ENCODE results near the gene KCNJ10.

The KCNJ10 gene

DNA sequence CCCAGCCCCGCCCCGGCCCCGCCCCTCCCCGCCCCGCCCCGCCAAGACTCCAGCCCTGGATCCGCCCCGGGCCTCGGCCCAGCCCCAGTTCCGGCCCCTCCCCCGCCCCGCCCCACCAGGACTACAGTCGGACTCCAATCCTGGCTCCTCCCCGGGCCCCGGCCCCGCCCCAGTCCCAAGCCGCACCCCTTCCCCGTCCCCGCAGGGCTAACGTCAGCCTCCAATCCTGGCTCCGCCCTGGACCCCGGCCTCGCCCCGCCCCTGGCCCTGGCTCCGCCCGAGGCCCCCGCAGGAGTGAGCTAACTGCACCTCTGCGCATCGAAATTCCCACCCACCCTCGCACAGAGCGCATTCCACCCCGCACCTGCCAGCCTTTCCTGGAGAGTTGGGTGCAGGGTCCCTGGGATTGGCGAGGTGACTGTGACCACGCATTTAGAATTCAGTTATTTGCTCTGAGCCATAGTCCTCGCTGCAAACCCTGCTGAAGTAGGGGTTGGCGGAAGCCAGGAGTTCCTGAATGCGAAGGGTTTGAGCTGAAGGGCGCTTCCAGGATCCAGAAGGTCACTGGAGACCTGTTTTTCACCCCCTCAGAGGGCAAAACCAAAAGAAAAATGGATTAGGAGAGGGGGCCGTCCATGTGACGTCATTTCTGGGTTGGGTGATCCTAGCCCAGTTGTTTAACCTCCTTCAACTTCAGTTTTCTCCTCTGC, 29.0 kb upstream of the KCNJ10 start:
- DNase-seq, result peak; percentile 97

GRCh38 chr1:160097911-160098851, 28.2 kb upstream of the KCNJ10 start, which contains the start of gene IGSF8:
Gene IGSF8 (minus strand): TSS chr1:160098619. CDS start chr1:160098472, 147 bp downstream.
- peak; percentile 96 for DNase-seq

- DNase-seq, result no peak
These were observed 27.4 kb upstream of the KCNJ10 start for GRCh38 chr1:160097151-160097910.

DNA sequence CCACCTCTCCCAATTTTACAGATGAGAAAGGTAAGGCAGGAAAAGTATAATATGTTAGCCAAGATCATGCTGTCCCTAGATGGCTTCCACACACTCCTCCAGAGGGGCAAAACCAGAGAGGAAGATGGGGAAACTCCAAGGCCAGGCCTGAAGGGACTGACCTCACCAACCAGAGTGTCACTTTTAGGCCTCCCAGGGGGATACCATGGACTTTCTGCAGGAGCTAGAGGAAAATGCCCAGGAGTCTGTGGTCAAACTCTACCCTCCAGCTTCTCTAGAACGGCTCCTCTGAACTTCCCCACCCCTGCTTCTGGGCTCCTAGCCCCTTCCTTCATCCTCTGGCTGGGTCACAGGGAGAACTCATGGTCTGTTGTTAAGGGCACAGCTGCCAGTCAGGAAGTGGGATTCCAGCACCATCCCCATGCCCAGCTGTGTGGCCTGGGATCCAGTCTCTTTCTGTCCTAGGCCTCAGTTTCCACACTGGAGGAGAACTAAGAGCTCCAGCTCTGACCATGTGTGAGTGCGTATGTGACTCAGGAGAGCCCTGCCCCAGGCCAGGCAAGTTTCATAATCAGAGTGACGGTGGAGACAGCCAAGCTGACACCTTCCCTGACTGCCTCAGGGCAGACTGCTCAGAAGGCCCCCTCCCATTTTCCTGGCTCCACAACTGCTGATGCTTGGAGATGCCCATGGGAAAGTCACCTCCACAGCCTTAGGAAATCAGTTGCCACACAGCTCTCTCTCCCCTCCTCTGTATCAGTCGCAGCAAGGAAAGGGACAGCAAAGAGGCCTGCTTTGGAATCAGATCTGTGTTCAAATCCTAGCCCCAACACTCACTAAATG, 26.5 kb upstream of the KCNJ10 start:
- DNase-seq, result no peak

- DNase-seq, result no peak
These were observed 25.6 kb upstream of the KCNJ10 start for GRCh38 chr1:160095382-160096105.

DNA sequence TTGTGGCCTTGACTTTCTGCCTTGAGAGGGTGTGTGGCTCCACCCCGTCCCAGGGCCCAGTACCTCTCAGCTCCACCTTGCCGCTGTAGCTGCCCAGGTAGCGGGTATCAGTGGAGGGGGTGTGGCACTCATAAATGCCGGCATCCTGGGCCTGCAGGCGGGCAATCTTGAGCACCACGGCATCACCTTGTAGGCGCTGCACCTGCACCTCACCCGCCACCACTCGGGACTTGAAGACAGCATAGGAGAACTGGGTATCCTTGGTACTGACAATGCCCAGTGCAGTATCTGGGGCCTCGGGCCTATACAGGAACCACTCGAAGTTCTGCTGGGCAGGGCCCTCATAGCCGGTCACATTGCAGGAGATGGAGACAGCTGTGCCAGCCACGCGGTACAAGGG, 24.8 kb upstream of the KCNJ10 start:
- DNase-seq, result no peak

GRCh38 chr1:160094291-160094625, 24.3 kb upstream of the KCNJ10 start:
- DNase-seq, result no peak

DNA sequence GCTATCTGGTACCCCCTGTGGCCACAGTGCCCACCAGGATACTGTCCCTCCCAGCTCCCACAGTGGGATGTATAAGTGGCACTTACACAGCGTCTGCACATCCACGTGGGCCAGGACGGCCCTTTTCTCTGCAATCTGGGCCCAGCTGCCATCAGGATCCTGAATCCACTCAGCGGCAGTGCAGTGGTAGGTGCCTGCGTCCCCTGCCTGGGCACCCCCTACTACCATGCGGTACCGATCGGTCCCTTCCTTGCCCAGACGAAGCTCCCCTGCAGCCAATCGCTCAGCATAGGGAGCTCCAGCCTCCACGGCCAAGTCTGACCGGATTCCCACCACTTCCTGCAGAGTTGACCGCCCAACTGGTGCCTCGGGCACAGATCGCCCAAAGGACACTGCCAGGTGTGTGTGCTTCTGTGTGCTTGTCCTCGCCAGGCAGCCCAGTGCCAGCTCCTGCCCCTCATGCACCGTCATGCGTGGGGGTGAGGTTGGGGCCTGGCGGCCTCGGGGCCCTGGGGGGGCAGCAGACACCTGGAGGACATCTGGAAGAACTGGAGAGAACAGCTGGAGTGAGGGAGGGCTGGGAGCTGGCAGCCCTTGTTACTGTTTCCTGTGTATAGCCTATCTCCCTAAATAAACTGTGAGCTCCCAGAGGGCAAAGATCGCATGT, 23.8 kb upstream of the KCNJ10 start:
- no peak for DNase-seq

DNA sequence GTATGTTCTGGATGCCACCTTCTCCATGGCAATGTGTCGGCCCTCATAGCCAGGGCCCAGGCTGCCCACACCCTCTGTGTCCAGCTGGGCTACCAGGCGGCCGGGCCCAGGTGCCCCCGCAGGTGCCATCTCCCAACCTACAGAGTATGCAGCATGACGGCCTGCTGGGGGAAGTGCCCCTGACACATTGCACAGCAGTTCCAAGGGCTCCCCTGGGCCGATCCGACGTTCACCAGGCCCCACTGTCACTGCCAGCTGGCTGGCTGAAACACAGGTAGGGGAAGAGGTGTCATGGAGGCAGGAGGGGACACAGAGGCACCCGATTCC, 23.1 kb upstream of the KCNJ10 start:
- DNase-seq, result no peak

DNA sequence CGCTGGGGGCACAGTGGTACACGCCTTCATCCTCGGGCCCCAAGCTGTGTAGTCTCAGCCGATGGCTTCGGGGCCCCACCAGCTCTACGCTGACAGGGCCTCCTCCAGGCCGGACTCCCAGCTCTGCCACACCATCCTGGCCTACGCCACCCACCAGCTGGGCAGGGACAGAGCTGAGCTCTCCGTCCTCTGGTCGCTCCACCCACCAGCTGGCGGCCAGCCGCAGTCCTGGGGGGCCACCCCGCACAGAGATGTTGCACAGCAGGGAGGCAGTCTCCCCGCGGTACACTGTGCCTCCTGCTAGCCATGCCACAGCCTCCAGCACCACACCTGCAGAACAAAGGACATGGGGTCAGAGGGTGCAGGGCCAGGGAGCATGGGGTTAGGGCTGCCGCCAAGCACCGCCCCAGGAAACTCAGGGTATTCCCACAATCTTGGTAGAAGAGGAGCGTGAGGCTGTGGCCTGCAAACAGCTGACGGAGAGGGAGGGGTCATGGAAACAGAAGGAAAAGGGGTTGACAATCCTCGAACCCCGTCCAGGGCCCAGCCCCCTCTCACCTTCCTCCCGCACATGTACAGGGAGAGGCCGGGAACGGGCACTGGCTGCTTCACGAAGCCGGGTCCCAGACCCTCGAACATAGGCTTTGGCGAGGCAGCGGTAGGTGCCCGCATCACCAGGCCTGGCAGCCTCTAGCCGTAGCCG, 22.6 kb upstream of the KCNJ10 start:
- DNase-seq, result no peak

- no peak for DNase-seq
These were observed 21.8 kb upstream of the KCNJ10 start for GRCh38 chr1:160091666-160092223.

DNA sequence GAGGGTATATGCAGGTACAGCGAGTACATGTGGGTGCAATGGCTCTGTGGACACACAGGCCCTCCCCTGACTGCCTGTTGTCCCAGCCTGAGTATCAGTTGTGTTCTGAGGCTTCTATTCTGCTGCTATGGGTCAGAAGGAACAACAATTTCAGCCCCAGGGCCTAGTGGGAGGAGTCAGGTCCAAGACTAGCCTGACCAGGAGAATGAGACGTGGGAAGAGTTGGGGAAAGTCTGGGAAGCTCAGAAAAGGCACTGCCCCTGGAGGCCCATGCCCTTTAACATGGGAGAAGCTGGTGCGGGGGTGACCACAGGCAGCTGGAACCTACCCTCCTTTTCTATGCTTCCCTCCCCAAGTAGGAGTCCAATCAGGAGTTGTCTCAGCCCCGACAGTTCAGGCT, 20.8 kb upstream of the KCNJ10 start:
- no peak for DNase-seq

DNA sequence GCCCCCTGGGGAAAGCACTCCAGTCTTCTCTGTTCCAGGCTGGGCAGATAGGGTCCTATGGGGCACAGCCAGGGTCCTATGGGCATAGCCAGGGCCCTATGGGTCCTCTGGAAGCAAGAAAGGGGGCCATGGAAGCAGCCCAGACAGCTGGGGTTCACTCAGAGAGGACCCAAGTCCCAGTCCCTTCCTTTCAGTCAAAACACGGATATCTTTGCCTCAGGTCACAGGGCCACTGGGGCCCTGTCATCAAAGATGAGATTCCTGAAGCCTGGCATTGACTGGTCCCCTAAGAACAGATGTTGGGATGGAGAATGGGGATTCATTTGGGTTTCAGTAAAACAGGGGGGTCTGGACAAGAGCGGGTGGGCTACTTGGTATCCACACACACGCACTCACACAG, 19.9 kb upstream of the KCNJ10 start:
- DNase-seq, result no peak

DNA sequence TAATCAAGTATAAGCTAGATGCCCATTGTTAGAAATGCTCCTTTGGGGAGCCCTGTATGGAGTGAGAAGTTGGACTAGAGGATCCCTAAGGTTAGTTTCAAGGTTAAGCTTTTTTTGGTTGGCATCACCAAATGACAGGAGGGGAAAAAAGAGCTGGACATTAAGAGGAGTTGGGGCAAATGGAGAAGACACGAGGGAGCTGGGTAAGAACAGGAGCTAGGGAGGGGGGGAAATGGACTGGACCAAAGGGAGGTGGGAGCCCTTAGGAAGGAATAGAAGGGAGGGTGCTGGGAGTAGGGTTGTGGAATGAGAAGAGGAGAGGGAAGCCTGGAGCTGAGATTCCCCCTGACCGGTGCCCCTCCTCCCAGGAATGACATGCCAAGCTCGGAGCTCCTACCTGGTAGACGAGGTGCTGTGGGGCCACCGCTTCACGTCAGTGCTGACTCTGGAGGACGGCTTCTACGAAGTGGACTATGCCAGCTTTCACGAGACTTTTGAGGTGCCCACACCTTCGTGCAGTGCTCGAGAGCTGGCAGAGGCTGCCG, 17.2 kb upstream of the KCNJ10 start:
- no peak for DNase-seq

DNA sequence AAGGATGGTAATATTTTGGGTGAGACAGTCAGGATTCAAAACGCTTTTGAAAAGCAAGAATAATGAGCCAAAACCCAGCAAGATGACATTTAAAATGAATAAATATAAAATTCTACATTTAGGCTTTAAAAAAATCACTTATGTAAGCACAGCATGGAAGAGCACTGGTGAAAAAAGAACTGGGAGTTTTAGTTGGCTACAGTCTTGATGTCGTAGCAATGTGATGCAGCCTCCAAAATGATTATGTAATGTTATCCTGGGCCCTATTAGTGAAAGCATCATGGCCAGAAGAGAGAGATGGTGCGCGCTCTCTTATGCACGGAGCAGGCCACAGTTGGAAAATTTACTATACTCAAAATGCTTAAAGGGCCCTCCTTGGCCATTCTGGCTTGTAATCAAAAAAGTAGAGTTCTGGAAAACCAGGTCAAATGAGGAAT, 16.5 kb upstream of the KCNJ10 start:
- DNase-seq, result no peak

GRCh38 chr1:160085686-160086455, 15.9 kb upstream of the KCNJ10 start:
- DNase-seq, result peak; percentile 30

DNA sequence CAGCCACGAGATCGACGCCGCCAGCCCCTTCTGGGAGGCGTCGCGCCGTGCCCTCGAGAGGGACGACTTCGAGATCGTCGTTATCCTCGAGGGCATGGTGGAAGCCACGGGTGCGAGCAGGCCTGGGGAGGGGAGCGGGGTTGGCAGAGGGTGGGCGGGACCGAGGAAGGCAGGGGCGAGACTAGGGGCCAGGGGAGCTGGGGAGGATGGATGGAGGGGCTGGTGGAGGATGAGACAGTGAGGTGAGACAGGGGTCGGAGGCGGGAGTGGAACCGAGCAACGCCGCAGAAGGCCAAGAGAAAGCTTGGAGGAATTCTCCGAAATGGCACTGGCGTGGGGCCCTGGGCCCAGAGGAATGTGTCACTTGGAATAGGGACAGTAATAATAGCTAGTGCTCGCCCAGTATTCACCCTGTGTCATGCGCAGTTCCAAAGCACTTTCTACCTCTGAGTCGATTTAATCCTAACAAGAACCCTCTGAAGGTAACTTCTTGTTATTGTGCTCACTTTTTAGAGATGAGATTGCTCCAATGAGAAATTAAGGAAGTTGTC, 14.9 kb upstream of the KCNJ10 start:
- DNase-seq, result no peak

DNA sequence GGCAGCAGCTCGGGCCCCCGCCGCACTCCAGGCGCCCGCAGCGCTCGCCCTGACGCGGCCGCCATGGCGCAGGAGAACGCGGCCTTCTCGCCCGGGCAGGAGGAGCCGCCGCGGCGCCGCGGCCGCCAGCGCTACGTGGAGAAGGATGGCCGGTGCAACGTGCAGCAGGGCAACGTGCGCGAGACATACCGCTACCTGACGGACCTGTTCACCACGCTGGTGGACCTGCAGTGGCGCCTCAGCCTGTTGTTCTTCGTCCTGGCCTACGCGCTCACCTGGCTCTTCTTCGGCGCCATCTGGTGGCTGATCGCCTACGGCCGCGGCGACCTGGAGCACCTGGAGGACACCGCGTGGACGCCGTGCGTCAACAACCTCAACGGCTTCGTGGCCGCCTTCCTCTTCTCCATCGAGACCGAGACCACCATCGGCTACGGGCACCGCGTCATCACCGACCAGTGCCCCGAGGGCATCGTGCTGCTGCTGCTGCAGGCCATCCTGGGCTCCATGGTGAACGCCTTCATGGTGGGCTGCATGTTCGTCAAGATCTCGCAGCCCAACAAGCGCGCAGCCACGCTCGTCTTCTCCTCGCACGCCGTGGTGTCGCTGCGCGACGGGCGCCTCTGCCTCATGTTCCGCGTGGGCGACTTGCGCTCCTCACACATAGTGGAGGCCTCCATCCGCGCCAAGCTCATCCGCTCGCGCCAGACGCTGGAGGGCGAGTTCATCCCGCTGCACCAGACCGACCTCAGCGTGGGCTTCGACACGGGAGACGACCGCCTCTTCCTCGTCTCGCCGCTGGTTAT, 14.2 kb upstream of the KCNJ10 start:
- DNase-seq, result peak; percentile 26
